H1 (cell line): Measurements from ENCODE around the gene MEMO1. TPM values are rescaled to one million over a fixed set of nuclear protein-coding genes. Genes with fewer than 3 reads are reported as not detected.

Experiments
- CTCF ChIA-PET: fragments of 300-600 bp; sonication (Branson Sonifier 250); formaldehyde crosslinking; loops from one replicate; lab custom pipeline; 2021; ENCODE audit not compliant: partially characterized antibody; lab: Charles Lee
- POLR2A ChIA-PET: fragments of 300-600 bp; sonication (Branson Sonifier 250); formaldehyde crosslinking; loops from one replicate; lab custom pipeline; 2021; ENCODE audit warnings: inconsistent platforms; ENCODE audit not compliant: partially characterized antibody; lab: Charles Lee
- DNase-seq, 2 experiments: peaks; one replicate each; pipeline versions ENCODE4 v3.0.0 to v3.0.0-alpha.2; 2010 to 2022; ENCODE audit warnings: low spot score in 2 of 2, low read depth in 1 of 2, mixed read lengths in 1 of 2
- FAIRE-seq: peaks from 2 replicates; lab custom pipeline; 2011; peaks lifted over from hg19 to GRCh38; lab: Jason Lieb, UNC
- H2AFZ ChIP-seq: 2 replicates; pipeline ENCODE4 v1.8.1; 2012; ENCODE audit warnings: low read length, inconsistent platforms
- H2AK5ac ChIP-seq: 2 replicates; pipeline ENCODE4 v1.6.1; 2013; ENCODE audit warnings: low read depth, low read length
- H2BK120ac ChIP-seq: replicated peaks from 2 replicates; pipeline ENCODE3; 2013; ENCODE audit warnings: low read depth, low read length, inconsistent platforms
- H2BK12ac ChIP-seq: 2 replicates; pipeline ENCODE4 v1.6.1; 2013; ENCODE audit warnings: low read depth, low read length
- H2BK15ac ChIP-seq: 2 replicates; pipeline ENCODE4 v1.6.1; 2013; ENCODE audit warnings: low read length
- H2BK20ac ChIP-seq: 2 replicates; pipeline ENCODE4 v1.6.1; 2013; ENCODE audit warnings: low read length
- H2BK5ac ChIP-seq: 2 replicates; pipeline ENCODE4 v1.6.1; 2013; ENCODE audit warnings: low read depth, low read length
- H3K14ac ChIP-seq: 2 replicates; pipeline ENCODE4 v1.6.1; 2013; ENCODE audit warnings: inconsistent platforms; ENCODE audit not compliant: insufficient read length
- H3K18ac ChIP-seq: 2 replicates; pipeline ENCODE4 v1.6.1; 2013; ENCODE audit warnings: low read length; ENCODE audit errors: extremely low read depth
- H3K23ac ChIP-seq: 2 replicates; pipeline ENCODE4 v1.6.1; 2013; ENCODE audit warnings: inconsistent platforms; ENCODE audit not compliant: insufficient read length
- H3K23me2 ChIP-seq: 2 replicates; pipeline ENCODE4 v1.6.1; 2013; ENCODE audit warnings: low read depth, low read length
- H3K27ac ChIP-seq: 2 replicates; pipeline ENCODE4 v1.6.1; 2011; ENCODE audit warnings: low read depth, low read length, inconsistent platforms
- H3K27me3 ChIP-seq, 4 experiments: replicated peaks in 1 of 4; 1 replicate in 1 of 4; 2 replicates in 3 of 4; pipeline versions ENCODE4 v1.6.1 to v1.8.1; 2011 to 2013; ENCODE audit warnings: low read length in 3 of 4, mild to moderate bottlenecking in 3 of 4, inconsistent platforms in 2 of 4, mixed read lengths in 2 of 4, moderate library complexity in 1 of 4; ENCODE audit not compliant: control insufficient read depth in 3 of 4, insufficient read depth in 3 of 4; ENCODE audit errors: extremely low read depth in 1 of 4
- H3K36me3 ChIP-seq, 4 experiments: 2 replicates each; pipeline versions ENCODE4 v1.6.1 to v1.8.1; 2011 to 2013; ENCODE audit warnings: mild to moderate bottlenecking in 4 of 4, low read length in 3 of 4, moderate library complexity in 2 of 4, control low read depth in 1 of 4, inconsistent platforms in 1 of 4; ENCODE audit not compliant: insufficient read depth in 4 of 4, control insufficient read depth in 2 of 4
- H3K4ac ChIP-seq: replicated peaks from 2 replicates; pipeline ENCODE3; 2013; ENCODE audit warnings: low read length, low read depth, mixed read lengths, inconsistent platforms; ENCODE audit not compliant: insufficient read length
- H3K4me1 ChIP-seq, 4 experiments: replicated peaks in 1 of 4; 1 replicate in 1 of 4; 2 replicates in 3 of 4; pipeline versions ENCODE4 v1.6.1 to v1.8.1; 2011 to 2013; ENCODE audit warnings: low read length in 3 of 4, inconsistent platforms in 2 of 4, mixed read lengths in 1 of 4; ENCODE audit not compliant: insufficient read depth in 4 of 4, control insufficient read depth in 3 of 4
- H3K4me2 ChIP-seq, 2 experiments: 2 replicates each; pipeline versions ENCODE4 v1.6.1 to v1.8.1; 2011 to 2013; ENCODE audit warnings: low read depth in 2 of 2, low read length in 2 of 2, control low read depth in 1 of 2, inconsistent platforms in 1 of 2, mild to moderate bottlenecking in 1 of 2; ENCODE audit not compliant: insufficient read depth in 1 of 2
- H3K4me3 ChIP-seq, 4 experiments: fragments of 200-600, 300-600 bp in 1 of 4; sonication (generic), shearing (Covaris generic), sonication (Bioruptor Twin) in 1 of 4; 2 replicates each; pipeline versions ENCODE4 v1.5.1 to v1.8.1; 2011 to 2016; ENCODE audit warnings: low read length in 4 of 4, low read depth in 3 of 4, control low read depth in 2 of 4, inconsistent platforms in 2 of 4, mild to moderate bottlenecking in 2 of 4, mixed read lengths in 1 of 4, moderate library complexity in 1 of 4; ENCODE audit not compliant: insufficient read depth in 2 of 4; ENCODE audit errors: extremely low read depth in 1 of 4
- H3K56ac ChIP-seq: replicated peaks from 2 replicates; pipeline ENCODE3; 2013; ENCODE audit warnings: low read depth, mild to moderate bottlenecking, mixed read lengths, low read length, inconsistent platforms; ENCODE audit not compliant: insufficient read length
- H3K79me1 ChIP-seq: 2 replicates; pipeline ENCODE4 v1.6.1; 2013; ENCODE audit warnings: low read depth, low read length, control low read depth
- H3K79me2 ChIP-seq, 2 experiments: 2 replicates each; pipeline versions ENCODE4 v1.6.1 to v1.8.1; 2012 to 2013; ENCODE audit warnings: low read length in 2 of 2, mild to moderate bottlenecking in 2 of 2, inconsistent platforms in 1 of 2; ENCODE audit not compliant: insufficient read depth in 2 of 2, control insufficient read depth in 1 of 2
- H3K9ac ChIP-seq, 4 experiments: replicated peaks in 1 of 4; 1 replicate in 1 of 4; 2 replicates in 3 of 4; pipeline versions ENCODE4 v1.6.1 to v1.8.1; 2011 to 2013; ENCODE audit warnings: low read depth in 3 of 4, low read length in 3 of 4, control low read depth in 2 of 4, mild to moderate bottlenecking in 2 of 4, moderate library complexity in 2 of 4, inconsistent platforms in 1 of 4; ENCODE audit errors: extremely low read depth in 1 of 4
- H3K9me3 ChIP-seq, 2 experiments: 2 replicates each; pipeline versions ENCODE4 v1.6.1 to v1.8.1; 2012 to 2013; ENCODE audit warnings: mild to moderate bottlenecking in 2 of 2, moderate library complexity in 2 of 2, control low read depth in 1 of 2, inconsistent platforms in 1 of 2, low read depth in 1 of 2, low read length in 1 of 2, mixed read lengths in 1 of 2; ENCODE audit not compliant: insufficient read depth in 2 of 2
- H4K20me1 ChIP-seq, 2 experiments: replicated peaks in 1 of 2; 2 replicates each; pipeline versions ENCODE3 to v1.8.1; 2011 to 2013; ENCODE audit warnings: inconsistent platforms in 2 of 2, low read length in 2 of 2, mild to moderate bottlenecking in 1 of 2; ENCODE audit not compliant: insufficient read depth in 2 of 2, control insufficient read depth in 1 of 2
- H4K5ac ChIP-seq: 2 replicates; pipeline ENCODE4 v1.6.1; 2013; ENCODE audit warnings: low read length, low read depth, mixed read lengths, inconsistent platforms; ENCODE audit not compliant: insufficient read length
- H4K8ac ChIP-seq: 2 replicates; pipeline ENCODE4 v1.8.0; 2013; ENCODE audit warnings: mild to moderate bottlenecking, moderate library complexity, low read length, inconsistent platforms; ENCODE audit not compliant: insufficient read depth; ENCODE audit errors: extremely low read depth
- H4K91ac ChIP-seq: replicated peaks from 2 replicates; pipeline ENCODE3; 2013; ENCODE audit warnings: low read length, mixed read lengths, inconsistent platforms; ENCODE audit not compliant: insufficient read length
- BACH1 ChIP-seq: IDR thresholded peaks from 2 replicates; pipeline ENCODE4 v1.6.1; 2012; ENCODE audit warnings: low read length, improper control_type of control experiment
- CBX5 ChIP-seq: fragments of 300-800, 300-1000 bp; sonication (generic); IDR thresholded peaks from 2 replicates; pipeline ENCODE4 v1.7.1; 2016; ENCODE audit warnings: antibody characterized with exemption, low read length, low read depth
- CREB1 ChIP-seq: IDR thresholded peaks from 2 replicates; pipeline ENCODE4 v1.6.1; 2012; ENCODE audit warnings: inconsistent platforms
- EZH2 ChIP-seq: fragments of 200-600 bp; sonication (generic); IDR thresholded peaks from 2 replicates; pipeline ENCODE4 v1.7.1; 2012; ENCODE audit warnings: low read depth, mild to moderate bottlenecking, moderate library complexity, low read length, inconsistent platforms; ENCODE audit not compliant: severe bottlenecking
- GABPA ChIP-seq: IDR thresholded peaks from 2 replicates; pipeline ENCODE4 v1.6.1; 2011; ENCODE audit warnings: mild to moderate bottlenecking, low read length, moderate library complexity, borderline replicate concordance; ENCODE audit not compliant: insufficient read depth
- POLR2A ChIP-seq, 2 experiments: IDR thresholded peaks; 1 replicate in 1 of 2; 2 replicates in 1 of 2; pipeline ENCODE4 v1.6.1; 2011; ENCODE audit warnings: low read depth in 2 of 2, low read length in 2 of 2, mild to moderate bottlenecking in 2 of 2; ENCODE audit errors: control extremely low read depth in 1 of 2
- RBBP5 ChIP-seq: IDR thresholded peaks from 2 replicates; pipeline ENCODE4 v1.7.1; 2012; ENCODE audit warnings: low read depth, mild to moderate bottlenecking, inconsistent platforms, low read length, moderate library complexity, borderline replicate concordance
- SIX5 ChIP-seq: IDR thresholded peaks from 2 replicates; pipeline ENCODE4 v1.6.1; 2011; ENCODE audit warnings: mild to moderate bottlenecking, low read depth, low read length
- SP2 ChIP-seq: IDR thresholded peaks from 2 replicates; pipeline ENCODE4 v1.6.1; 2012; ENCODE audit warnings: mild to moderate bottlenecking, low read length, inconsistent platforms
- SP4 ChIP-seq: IDR thresholded peaks from 2 replicates; pipeline ENCODE4 v1.6.1; 2012; ENCODE audit warnings: low read length, inconsistent platforms
- SRF ChIP-seq: IDR thresholded peaks from 2 replicates; pipeline ENCODE4 v1.6.1; 2011; ENCODE audit warnings: mild to moderate bottlenecking, low read depth, low read length, moderate library complexity
- TAF1 ChIP-seq: IDR thresholded peaks from 2 replicates; pipeline ENCODE4 v1.6.1; 2011; ENCODE audit warnings: mild to moderate bottlenecking, low read depth, low read length
- polyA plus RNA-seq, 7 experiments: library from polyadenylated mRNA; depleted of rRNA in 3 of 7; stranded (reverse) in 5 of 7; unstranded in 2 of 7; fragments of >200 nt in 5 of 7; fragments of 200-250 nt in 2 of 7; gene quantifications; 1 replicate in 5 of 7; 2 replicates in 1 of 7; 4 replicates in 1 of 7; pipeline versions ENCODE4 v1.2.1 to v1.2.3, GENCODE V29; 2011 to 2013; ENCODE audit warnings: missing spikeins in 2 of 7, mixed read lengths in 2 of 7
- total RNA-seq: library from RNA; stranded (reverse); fragmentation: NEBNext Ultra II Directional; extraction: Animal tissue kit (Norgen Biotek cat#: 25700); gene quantifications from 2 replicates; pipeline ENCODE4 v1.2.1, GENCODE V29; 2021
- TF ChIP-seq, protein P1 (sequence below), 3 experiments: IDR thresholded peaks; 1 replicate in 2 of 3; 2 replicates in 1 of 3; pipeline versions ENCODE4 v1.5.1 to v1.6.1; 2011; ENCODE audit warnings: low read length in 3 of 3, mild to moderate bottlenecking in 3 of 3, inconsistent platforms in 2 of 3, low read depth in 1 of 3, moderate library complexity in 1 of 3; ENCODE audit not compliant: insufficient read depth in 1 of 3; ENCODE audit errors: control extremely low read depth in 1 of 3
- TF ChIP-seq, protein P2 (sequence below): IDR thresholded peaks from 2 replicates; pipeline ENCODE4 v1.6.1; 2011; ENCODE audit warnings: low read length, improper control_type of control experiment

The MEMO1 gene
- total and polyA plus RNA-seq, 2 of the 8 experiments (the other 6 are each of a cell fraction or from before 2014, with no cell fraction given): 26.9 to 54.7 TPM

DNA sequence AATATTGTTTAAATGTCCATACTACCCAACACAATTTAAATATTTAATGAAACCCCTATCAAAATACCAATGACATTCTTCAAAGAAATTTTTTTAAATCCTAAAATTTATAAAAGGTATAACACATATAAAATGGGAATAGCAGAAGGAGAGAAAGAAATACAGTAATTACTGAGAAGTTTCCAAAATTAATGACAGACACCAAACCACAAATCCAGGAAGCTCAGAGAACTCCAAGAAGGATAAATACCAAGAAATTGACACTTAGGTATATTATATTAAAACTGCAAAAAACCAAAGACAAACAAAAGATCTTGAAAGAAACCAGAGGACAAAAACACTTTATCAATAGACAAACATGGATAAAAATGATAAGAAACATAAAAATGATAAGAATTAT, 101.1 kb downstream of the MEMO1 start:
- DNase-seq: no peak
- no peaks in the 10 kb centered on the region; a peak in 1 of 4 replicates for H3K79me2 ChIP-seq
- TF ChIP-seq CBX5: no peak
- no peak for TF ChIP-seq CREB1
- no peak for TF ChIP-seq SP2
- no peak for TF ChIP-seq POLR2A (IDR thresholded peaks at IDR 0.05; ENCODE audit: control extremely low read depth in 1 of 2, low read depth in 2 of 2, low read length in 2 of 2)
- TF ChIP-seq TAF1: no peak
- TF ChIP-seq SP4: no peak
- TF ChIP-seq, protein P1, sequence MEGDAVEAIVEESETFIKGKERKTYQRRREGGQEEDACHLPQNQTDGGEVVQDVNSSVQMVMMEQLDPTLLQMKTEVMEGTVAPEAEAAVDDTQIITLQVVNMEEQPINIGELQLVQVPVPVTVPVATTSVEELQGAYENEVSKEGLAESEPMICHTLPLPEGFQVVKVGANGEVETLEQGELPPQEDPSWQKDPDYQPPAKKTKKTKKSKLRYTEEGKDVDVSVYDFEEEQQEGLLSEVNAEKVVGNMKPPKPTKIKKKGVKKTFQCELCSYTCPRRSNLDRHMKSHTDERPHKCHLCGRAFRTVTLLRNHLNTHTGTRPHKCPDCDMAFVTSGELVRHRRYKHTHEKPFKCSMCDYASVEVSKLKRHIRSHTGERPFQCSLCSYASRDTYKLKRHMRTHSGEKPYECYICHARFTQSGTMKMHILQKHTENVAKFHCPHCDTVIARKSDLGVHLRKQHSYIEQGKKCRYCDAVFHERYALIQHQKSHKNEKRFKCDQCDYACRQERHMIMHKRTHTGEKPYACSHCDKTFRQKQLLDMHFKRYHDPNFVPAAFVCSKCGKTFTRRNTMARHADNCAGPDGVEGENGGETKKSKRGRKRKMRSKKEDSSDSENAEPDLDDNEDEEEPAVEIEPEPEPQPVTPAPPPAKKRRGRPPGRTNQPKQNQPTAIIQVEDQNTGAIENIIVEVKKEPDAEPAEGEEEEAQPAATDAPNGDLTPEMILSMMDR (IDR thresholded peaks at IDR 0.05; ENCODE audit: control extremely low read depth in 1 of 3, insufficient read depth in 1 of 3, low read depth in 1 of 3, low read length in 3 of 3): no peak
- TF ChIP-seq BACH1: no peak
- TF ChIP-seq SRF: no peak
- TF ChIP-seq RBBP5: no peak
- TF ChIP-seq GABPA: no peak
- TF ChIP-seq, protein P2, sequence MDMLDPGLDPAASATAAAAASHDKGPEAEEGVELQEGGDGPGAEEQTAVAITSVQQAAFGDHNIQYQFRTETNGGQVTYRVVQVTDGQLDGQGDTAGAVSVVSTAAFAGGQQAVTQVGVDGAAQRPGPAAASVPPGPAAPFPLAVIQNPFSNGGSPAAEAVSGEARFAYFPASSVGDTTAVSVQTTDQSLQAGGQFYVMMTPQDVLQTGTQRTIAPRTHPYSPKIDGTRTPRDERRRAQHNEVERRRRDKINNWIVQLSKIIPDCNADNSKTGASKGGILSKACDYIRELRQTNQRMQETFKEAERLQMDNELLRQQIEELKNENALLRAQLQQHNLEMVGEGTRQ: no peak
- no peak for TF ChIP-seq SIX5
- no peak for TF ChIP-seq EZH2
- TF ChIP-seq, all 59 proteins: peak for 0
- no peak overlapping the region for H2BK120ac ChIP-seq
- H3K4me2 ChIP-seq: no peak overlapping the region
- H2BK12ac ChIP-seq: no peak overlapping the region
- H3K9me3 ChIP-seq: no peaks in the 10 kb centered on the region
- no peaks in the 10 kb centered on the region for H3K4me1 ChIP-seq
- H3K18ac ChIP-seq: no peak overlapping the region
- no peak overlapping the region for H3K14ac ChIP-seq
- H4K20me1 ChIP-seq: peaks cover 0 to 1% of the 10 kb centered on the region in 2 experiments
- H3K56ac ChIP-seq: no peak overlapping the region
- no peak overlapping the region for H2BK20ac ChIP-seq
- H2AK5ac ChIP-seq: no peak overlapping the region
- no peak overlapping the region for H3K4me3 ChIP-seq
- no peak overlapping the region for H2AFZ ChIP-seq
- no peak for FAIRE-seq
- ChIA-PET POLR2A (no interaction called here), CTCF (no interaction called here)
- no peak overlapping the region for H3K9ac ChIP-seq
- no peak overlapping the region for H2BK5ac ChIP-seq
- H3K23me2 ChIP-seq: no peaks in the 10 kb centered on the region; the same call in 1 of the 2 replicates
- no peaks in the 10 kb centered on the region for H3K36me3 ChIP-seq
- no peaks in the 10 kb centered on the region for H3K79me1 ChIP-seq
- no peak overlapping the region for H3K27ac ChIP-seq
- no peak overlapping the region for H3K23ac ChIP-seq
- H3K27me3 ChIP-seq: no peaks in the 10 kb centered on the region
- no peak overlapping the region for H4K8ac ChIP-seq
- H3K4ac ChIP-seq: no peak overlapping the region
- H2BK15ac ChIP-seq: no peak overlapping the region
- H4K91ac ChIP-seq: no peak overlapping the region
- H4K5ac ChIP-seq: no peak overlapping the region
